Measurements from ENCODE around the gene GALNT10.

GRCh38 chr5:154394307-154394706, 203.8 kb downstream of the GALNT10 start:
- TF ChIP-seq CTCF (IDR thresholded peaks at IDR 0.05) (peak in 3 of 6 experiments; percentile 30 to 49 (median 35)), POLR2A (IDR thresholded peaks at IDR 0.05) (no peak)
